HG03432 (cell line): ENCODE data around the gene ZNF19.

ENCODE experiments used
- ATAC-seq: cut with Tn5 transposase; IDR thresholded peaks from one replicate; pipeline ENCODE4 v1.9.1; 2021; ENCODE audit warnings: mild to moderate bottlenecking, moderate library complexity; ENCODE audit not compliant: unreplicated experiment

The ZNF19 gene

DNA sequence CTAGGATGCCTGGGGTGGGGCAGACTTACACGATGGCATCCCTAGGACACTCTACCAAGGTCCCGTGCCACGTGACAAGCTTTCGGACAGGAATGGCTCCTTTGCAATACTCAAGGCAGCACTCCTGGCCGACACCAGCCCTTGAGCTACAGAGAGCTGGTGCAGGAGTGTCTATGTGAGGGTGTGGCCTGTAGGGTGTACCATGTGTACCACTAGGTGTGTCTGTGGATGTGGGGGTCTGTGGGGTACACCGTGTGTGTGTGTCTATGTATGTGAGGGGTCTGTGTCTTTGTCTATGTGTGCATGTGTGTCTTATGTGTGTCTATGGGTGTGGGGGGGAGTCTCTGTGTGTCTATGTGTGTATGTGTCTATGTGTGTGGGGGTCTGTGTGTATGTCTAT lies 45.4 kb downstream of the ZNF19 start:
- ATAC-seq: no peak

DNA sequence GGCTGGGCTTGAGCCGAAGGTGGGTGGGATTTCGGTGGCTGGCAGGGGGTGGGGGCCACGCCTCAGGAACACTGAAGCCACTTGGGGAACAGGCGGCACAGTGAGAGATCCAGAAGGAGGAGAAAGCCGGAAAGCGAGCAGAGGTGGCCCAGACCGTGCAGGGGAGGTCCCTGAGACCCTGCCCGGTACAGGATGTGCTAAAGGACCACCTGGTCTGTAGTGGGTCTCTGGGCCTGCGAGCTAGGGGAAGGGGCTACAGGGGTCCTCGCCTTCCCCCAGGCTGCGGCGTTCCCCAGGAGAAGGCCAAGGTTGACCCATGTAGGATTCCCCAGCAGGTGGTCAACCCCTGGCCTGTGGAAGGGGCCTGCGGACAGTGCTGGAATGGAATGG lies 47.1 kb downstream of the ZNF19 start, which contains the start of gene TLE7:
Gene TLE7, minus strand, starts transcription at position 4 of the 390 bp plus-strand sequence. CDS start 8,730 bp downstream, outside the sequence.
- no peak for ATAC-seq

DNA sequence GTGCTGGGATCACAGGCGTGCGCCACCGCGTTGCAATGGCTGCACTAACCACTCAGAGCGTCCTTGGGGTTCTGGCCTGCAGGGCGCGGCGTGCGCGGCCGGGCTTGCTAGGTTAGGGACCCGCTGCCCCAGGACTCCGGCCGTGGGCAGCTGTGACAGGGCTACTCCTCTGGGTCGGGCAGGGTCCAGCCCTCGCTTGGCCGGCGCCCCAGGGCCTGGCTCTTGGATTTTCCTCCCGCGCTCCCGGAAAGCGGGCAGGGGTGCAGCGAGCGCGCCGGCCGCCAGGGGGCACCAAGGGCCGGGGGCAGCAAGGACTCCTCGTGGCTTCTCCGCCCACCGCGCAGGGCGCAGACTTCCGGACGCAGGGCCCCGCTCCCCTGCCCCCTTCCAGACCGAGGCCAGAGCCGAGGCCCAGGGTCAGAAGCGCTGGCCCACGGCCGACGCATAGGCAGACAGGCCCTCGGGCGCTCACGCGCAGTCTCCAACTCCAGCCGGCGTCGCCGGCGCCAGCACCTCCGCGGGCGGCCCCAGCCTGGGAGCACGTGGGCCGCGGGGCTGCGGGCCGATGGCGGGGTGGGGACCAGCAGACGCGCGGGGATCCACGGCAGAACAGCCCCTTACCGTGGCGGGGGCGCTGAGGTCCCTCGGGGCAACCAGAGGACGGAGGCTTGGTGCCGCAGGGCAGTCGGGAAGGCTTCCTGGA lies 47.6 kb downstream of the ZNF19 start:
- no peak for ATAC-seq

DNA sequence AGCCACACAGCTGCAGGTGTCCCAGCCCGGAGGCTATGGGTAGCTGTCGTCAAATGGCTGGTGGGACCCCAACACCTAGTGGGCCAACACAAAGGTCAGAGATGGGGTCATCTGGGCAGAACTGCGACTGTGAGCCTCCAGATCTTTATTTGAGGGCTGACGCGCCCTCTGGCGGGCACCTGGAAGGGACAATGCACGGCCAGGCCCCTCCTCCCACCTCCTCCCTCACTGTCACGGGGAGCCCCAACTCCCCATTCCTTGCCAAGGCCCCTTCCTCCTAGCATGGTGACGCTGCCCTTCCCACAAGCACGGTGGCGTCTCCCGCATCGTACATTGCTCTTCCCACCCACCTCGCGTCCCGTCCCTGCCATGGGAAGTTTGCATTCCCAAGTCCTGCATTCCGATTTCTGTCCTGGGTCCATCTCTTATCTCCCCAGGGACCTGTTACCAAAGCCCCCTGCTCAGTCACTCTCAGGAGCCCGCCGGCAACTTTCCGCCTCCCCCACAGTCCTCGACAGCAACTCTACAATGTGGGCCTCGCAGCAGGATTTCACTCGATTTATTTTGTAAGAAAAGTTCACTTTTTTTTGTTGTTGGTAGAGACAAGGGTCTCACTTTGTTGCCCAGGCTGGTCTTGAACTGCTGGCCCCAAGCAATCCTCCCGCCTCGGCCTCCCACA lies 48.3 kb downstream of the ZNF19 start:
- ATAC-seq: no peak

DNA sequence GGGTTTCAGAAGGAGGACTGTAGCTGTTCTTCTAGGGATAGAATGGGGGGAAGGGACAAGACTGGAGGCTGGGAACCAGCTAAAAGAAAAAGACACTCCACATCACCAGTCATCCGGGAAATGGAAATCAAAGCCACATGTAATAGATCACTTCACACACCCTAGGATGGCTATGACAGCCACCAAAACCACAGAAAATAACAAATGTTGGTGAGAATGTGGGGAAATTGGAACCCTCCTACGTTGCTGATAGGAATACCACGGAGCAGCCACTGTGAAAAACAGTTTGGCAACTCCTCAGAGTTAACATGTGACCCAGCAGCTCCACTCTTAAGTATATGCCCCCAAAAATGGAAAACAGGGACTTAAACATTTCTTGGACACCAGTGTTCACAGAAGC lies 49.6 kb downstream of the ZNF19 start:
- ATAC-seq: no peak

DNA sequence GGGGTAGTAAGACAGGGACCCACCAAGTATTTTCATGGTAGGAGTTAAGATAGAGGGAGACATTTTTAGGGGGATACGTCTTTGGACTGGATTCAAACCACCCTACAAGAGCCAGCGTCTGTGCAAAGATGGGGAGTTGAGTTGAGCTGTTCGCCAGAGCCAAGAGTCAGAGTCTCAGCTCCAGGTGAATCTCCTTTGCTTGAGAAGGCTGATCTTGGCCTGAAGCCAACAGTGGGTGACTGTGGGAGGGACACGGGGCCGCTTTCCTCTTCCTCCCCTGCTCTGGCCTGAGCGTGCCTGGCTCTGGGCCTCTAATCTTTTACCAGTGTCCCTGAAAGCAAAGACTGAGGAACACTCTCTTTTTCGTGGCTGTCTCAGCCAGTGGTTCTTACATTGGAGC lies 52.7 kb downstream of the ZNF19 start:
- ATAC-seq: no peak

DNA sequence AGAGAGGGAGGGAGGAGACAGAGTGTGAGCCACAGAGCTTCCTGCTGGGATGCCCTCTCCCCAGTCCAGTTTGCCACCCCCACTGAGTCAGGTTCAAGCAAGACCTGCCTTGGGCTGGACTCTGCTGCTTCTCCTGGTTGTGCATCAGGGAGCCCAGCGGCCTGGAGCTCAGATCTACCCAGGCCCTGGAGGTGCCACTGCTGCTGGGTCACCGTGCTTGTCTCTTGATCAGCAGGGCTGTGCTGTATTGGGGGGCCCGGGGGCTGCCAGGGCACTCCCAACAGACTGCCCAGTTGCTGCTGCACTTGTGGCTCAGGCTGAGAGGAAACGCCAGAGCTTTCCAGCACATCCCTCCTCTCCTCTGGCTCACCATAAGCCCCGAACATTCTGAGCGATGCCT lies 56.2 kb downstream of the ZNF19 start:
- ATAC-seq: no peak

DNA sequence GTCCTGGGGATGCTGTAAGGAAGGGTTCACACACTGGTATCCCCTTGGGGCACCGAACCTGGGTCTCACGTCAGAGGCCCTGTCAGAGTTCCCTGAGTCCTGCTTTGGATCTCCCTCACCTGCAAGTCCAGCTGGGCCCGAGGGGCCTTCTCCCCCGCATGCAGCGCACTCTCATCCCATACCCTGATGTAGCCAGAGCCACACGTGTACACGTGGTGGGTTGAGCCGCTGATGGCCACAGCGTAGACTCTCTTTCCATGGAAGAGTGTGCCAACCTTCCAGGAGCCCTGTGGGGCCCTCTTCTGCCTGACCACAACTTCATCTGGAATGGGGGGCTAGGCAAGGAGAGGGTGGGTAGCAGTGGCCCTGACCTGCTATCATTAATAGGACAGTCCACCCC lies 57.1 kb downstream of the ZNF19 start:
- ATAC-seq: no peak

DNA sequence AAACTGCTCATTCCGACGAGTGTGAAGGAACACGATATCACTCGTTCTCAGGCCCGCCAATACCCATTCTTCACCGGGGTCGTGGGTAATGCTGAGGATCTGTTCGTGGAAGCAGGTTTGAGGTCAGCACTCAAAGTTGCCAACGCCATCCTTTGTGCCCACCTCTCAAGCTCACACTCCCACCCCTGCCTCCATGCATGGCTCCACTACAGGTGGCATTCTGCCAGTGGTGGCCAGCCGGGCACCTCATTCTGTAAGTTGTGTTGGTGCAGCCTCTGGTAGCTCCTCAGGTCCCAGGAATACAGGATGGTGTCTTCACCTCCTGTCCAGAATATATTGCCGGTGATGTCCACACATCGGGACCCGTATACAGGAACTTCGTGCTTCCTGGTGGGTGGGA lies 57.9 kb downstream of the ZNF19 start:
- no peak for ATAC-seq

DNA sequence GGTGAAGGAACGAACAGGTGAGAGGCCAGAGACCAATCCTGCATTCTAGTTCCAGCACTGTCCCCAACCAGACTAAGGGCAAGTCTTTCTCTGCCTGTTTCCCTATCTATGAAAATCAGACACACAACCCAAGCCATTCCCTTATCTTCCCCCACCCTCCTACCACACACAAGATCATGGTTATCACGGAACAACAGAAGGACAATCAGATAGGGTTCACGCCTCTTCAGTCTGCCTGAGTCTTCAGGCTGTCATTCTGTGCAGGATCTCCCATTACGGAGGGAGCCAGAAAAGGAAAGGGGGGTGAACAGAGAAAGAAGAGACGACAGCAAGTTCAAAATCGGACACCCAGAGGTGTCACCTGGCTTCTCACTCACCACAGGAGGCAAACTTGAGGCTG lies 58.4 kb downstream of the ZNF19 start:
- ATAC-seq: no peak

DNA sequence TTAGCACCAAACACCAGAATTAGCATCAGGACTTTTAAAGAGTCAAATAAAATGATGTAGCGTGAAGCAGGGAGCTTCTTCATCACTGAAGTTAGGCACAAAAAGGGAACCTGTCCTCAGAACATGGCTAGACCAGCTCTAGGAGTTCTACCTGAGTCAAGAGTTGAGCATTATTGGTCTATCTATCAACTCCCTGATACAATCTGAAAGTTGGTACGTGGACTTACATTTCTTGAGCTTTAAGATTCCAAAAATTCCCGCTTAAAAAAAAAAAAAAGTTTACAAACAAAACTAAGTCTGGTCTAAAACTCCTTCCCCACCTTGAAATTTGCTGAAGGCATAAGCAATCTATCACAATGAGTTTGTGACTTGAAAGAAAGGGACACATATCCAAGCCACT lies 59.5 kb downstream of the ZNF19 start:
- ATAC-seq: no peak

DNA sequence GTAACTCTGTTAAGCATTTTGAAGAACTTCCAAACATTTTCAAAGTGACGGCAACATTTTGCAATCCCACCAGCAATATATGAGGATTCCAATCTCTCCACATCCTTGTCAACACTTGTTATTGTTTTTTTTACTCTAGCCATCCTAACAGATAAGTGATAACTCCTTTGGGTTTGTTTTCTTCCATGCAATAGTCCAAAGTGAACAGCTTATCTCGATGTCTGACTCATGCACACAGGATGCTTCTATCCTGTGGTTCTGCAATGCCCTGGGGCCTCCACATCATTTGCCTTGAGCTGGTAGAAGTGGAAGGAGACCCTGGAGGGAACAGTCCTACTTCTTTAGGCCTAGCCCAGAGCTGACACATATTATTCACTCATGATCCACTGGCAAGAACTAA lies 60.2 kb downstream of the ZNF19 start:
- ATAC-seq: no peak

DNA sequence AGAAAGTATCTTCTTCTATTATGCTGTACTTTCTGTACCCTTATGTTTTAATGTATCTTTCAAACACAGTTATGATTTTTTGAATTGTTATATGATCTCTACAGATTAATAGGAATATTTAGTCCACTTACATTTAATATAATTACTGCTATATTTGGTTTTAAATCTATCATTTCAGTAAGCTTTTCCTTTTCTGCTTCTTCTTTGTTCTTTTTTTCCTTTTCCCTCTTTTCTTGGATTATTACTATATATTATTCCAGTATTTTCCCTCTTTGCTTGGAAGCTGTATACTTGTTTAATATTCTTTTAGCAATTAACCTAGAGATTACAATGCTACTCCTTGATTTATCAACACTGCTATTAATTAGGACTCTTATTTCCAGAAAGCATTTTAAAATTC lies 60.7 kb downstream of the ZNF19 start:
- no peak for ATAC-seq

DNA sequence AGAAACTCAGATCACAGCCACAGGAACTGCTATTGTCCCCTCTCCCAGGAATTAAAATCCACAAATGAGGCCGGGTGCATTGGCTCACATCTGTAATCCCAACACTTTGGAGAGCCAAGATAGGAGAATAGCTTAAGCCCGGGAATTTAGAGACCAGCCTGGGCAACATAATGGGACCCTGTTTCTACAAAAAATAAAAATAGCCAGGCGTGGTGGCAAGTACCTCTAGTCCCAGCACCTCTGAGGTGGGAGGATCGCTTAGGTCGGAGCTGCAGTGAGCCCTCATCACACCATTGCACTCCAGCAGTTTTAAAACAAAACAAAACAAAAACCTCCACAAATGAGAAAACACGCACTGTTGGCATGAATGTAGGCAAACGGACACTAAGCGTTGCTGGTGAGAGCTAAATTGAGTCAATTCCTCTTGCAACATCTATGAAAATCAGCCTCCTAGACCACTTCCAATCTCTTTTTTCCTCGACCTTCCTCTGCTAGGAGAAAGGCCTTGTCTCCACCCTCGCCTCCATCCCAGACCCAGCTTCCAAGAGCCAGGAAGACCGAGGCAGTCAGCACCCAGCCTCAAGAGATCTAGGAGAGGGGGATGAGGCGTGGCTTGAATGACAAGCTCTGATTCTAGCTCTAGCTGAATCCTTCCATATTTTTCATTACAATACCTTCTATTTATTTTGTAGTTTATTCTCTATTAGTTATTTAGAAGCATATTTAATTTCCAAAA lies 62.1 kb downstream of the ZNF19 start:
- ATAC-seq: no peak

DNA sequence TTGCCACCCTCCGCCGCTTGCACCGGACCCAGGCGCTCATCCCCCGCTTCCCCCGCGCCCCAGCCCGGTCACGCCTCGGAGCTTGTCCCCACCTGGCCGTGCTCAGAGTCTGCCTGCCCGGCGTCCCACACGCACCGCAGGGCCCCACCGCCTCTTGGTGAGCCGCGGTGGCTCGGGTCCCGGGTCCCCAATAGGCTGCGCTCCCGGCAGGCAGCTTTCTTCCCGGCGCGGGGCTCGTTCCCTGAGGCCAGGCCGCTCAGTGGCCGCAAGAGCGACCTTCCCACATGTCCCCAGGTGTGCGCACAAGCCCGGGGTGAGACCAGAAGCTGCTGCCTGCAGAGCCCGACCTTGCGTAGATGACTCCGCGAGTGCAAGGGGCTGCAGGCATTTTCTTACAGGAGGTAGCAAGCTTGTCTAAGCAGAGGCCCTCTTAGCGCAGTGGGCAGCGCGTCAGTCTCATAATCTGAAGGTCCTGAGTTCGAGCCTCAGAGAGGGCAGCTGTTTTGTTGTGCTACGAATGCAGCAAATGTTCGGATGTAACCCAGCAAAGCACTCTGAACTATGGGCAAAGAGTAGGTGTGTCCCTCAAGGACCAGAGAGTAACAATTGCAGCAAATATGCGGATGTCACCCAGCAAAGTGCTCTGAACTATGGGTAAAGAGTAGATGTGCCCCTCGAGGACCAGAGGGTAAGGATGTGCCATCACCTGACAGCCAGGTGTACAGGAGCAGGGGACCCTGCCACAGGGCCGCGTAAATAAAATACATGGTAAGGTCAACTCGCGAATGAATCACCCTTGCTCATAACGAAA lies 62.9 kb downstream of the ZNF19 start:
- ATAC-seq: peak; percentile 82

DNA sequence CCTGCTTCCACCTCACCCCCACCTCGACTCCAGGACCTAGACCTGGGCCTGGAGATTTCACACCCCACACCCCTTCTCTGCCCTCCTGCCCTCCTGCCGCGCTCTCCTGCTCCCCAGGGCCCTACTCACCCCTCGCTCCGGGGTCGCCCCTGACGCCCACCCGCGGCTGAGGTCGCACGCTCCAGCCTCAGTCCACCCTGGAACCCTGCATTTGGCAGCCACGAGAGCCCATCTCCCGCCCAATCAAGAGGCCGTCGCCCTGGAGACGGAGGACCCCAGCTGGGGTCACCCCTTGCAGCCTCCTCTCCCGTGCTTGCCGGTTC lies 63.4 kb downstream of the ZNF19 start:
- no peak for ATAC-seq

DNA sequence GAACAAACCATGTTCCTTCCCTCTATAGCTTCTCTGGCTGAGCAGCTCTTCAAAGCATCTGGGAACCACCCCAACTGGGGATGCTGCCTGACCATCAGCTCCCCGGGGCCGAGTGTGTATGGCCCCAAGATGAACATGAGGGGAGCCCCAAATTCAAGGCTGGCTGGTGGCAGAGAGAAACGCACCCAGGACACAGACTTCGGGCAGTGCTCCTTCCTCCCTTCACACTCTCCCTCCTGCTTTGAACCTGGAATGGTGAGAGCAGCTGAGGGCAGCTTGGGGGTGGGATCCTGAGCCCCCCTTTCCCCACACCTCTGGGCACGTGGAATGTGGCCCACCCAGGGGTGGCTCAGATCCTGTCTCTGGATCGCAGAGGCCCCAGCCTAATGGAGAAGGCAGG lies 64.5 kb downstream of the ZNF19 start:
- ATAC-seq: no peak

DNA sequence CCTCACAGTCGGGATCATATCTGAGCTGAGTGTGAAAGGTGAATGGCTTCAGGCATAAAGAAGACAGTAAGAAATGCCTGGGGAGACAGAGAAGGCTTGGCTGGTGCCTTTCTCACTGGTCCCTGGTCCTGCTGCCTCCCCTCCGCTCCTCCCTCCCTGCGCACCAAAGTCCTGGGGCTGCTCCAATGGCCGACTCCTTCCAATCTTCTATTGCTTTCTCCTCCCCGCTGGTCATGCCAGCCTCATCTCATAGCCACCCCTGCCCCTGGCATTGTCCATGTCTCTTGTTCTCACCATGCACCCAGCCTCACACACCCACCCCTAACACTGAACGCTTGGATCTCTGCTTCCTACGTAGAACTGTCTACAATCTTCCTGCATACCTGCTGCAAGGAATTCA lies 65.3 kb downstream of the ZNF19 start:
- no peak for ATAC-seq
